ENCODE measurements around the gene NCL. TPM values are rescaled to one million over a fixed set of nuclear protein-coding genes. Genes with fewer than 3 reads are reported as not detected.
"Not testable (repeated sequence)": the region's sequence is repeated elsewhere in the genome, so short reads cannot be mapped to it uniquely, and the experiment has no call there.

Gene NCL
- polyA plus RNA-seq, 4 donors = 951 to 1,193 (median 1,013) TPM

DNA sequence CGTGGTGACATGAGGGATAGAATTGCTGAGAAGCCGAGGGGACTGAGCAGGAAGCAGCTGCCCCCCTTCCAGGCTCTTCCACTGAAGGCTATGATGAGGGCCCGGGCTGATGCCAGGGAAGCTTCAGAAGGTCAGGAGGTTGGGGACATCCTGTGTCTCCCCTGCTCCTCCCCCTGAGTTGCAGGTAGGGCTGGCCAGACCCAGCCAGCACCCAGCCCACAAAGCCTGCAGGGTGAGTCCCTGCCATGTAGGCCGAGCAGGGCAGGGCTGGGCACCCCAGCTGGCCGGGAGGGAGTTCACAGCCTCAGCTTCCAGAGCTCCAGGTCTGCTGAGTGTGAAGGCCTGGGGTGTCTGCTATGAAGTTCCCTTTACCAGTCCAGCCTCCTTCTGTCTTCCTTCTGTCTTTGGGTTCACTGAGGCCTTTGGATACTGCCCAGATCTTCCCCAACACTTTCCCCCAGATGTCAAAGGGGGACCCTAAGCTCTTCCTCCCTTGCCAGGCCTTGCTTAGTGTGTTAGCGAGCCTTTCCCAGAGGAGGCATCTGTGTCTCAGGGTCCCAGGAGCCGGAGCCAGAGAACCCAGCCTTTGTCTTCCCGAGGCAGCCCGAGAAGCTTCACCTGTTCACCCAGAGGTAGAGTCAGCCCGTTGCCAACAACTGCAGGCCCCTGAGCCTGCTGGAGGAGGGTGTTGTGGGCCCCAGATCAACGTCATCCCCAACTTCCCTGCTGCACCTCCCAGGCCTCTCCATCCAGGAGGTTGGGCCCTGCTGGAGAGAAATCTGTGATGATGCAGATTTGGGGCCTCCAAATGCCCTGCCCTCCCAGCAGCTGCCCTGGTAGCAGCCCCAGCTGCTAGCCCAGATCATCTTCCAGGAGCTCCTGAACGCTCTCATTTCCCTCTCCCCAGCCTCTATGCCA, 3.6 kb upstream of the NCL start:
- DNase-seq (ENCODE audit: low read depth in 4 of 4, low spot score in 2 of 4) = no peak

DNA sequence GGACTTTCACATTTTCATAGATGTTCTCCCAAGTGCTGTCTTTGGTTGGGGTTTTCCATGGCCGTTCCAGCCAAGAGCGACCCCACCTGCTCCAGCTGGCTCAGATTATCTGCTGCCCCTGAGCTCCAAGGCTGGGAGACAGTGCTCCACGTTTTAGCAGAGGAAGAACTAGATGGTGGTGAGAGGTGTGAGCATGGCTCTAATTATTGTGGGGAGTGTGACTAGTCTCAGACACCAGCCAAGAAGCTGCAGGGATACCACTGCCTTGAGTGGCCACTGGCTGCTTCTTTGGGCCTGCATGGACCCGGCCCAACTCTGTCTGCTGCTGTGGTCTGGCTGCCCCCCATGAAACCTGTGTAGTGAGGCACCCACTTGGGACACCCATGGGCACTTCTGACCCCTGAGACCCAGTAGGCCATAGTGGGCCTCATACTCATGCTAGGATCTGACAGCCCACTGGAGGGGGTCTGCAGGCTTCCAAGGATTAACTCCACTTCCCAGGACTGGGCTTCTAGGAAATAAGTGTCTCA, 2.8 kb upstream of the NCL start:
- DNase-seq (ENCODE audit: low read depth in 4 of 4, low spot score in 2 of 4) = no peak

DNA sequence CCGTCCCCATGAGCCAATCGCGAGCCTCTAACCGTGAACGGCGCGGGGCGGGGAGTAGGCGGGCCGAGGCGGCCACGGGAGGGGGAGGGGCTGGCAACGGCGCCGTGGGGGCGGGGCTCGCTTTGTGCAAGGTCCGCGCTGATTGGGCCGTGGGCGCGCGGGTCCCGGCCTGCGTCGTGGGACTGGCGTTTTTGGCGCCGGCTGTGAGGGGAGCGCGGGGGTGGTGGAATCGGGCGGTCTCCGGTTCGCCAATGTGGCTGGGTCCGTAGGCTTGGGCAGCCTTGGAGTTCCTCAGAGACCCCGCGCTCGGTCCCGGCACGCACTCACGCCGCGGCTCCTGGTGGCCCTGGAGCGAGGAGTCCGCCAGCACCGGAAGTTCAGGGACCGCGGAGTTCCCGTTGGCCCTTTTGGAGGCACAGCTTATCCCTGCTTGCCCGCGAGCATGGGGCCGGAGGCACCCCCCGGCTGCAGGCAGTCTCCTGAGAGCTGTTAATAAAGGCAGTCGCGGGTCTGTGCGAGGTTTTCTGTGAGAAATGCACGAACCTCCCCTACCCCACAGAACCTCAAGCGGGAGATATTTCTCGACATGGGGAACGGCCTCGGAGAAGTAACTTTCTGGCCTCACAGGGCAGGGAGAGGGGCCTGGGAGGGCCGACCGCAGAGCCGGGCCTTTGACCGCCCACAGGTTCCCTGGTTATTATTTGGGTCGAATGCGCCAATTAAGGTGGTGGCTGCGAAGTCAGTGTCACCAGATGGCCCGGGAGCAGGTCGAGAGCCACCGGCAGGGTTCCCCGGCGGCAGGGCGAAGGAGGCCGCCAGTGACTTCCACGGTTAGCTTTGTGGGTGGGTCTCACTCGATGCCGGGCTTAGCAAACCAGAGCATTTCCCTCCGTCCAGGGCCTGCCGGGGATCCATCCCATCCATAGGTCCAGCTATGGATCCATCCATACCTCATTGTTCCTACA, 574 bp upstream of the NCL start:
- peak; percentile 90 to 95 (median 92) for DNase-seq (ENCODE audit: low read depth in 4 of 4, low spot score in 2 of 4)

DNA sequence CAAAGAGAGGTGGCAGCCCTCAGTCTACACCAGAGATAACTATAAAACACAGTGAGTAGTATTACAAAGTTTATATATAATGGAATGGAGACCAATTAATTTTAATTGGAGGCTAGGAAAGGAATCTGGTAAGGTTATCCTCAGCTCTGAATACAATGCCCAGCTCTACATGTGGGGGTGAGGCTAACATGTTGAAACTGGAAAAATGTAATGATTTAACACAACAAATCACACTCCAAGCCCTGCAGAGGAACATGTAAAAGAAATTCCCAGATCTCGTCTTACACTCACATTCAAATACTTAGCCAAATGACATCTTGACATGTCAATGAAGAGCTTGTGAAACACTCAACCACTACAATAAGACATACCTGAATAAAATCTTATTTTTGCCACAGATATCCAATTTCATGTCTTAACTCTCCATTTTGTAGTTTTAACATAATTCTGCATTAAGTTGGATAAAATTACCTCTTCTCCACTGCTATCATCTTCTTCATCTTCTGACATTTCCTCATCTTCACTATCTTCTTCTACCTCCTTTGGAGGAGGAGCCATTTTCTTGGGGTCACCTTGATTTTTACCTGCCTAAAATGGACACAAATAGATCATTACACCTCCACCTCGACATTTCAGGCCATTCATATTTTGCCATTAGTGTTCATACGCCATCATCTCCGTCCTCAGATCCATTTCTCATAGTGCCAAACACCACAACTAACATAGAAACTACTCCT, 1.4 kb downstream of the NCL start:
- no peak for DNase-seq (ENCODE audit: low read depth in 4 of 4, low spot score in 2 of 4)

DNA sequence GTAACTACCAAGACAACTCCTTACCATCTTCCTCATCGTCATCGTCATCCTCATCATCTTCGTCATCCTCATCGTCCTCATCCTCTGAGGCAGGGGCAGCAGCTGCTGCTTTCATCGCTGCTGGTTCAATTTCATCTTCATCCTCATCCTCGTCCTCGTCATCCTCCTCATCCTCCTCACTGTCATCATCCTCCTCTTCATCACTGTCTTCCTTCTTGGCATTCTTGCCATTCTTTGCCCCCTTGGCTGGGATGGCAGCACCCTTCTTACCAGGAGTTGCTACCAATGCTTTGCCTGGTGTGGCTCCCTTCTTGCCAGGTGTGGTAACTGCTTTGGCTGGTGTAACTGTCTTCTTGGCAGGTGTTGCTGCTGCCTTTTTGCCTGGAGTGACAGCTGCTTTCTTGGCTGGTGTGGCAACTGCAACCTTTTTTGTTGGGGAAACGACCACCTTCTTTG, 2.7 kb downstream of the NCL start:
- no peak for DNase-seq (ENCODE audit: low read depth in 4 of 4, low spot score in 2 of 4)

DNA sequence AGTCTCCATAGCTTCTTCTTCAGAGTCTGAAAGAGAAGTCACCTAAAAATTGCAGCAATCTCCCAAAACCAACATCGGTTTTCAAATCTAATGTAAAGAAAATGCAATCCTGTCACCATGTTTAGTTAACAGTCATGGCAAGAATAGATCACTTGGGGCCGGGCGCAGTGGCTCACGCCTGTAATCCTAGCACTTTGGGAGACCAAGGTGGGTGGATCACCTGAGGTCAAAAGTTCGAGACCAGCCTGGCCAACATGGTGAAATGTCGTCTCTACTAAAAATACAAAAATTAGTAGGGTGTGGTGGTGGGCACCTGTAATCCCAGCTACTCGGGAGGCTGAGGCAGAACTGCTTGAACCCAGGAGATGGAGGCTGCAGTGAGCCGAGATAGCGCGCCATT, 3.4 kb downstream of the NCL start:
- not testable (repeated sequence) for DNase-seq (ENCODE audit: low read depth in 4 of 4, low spot score in 2 of 4)

DNA sequence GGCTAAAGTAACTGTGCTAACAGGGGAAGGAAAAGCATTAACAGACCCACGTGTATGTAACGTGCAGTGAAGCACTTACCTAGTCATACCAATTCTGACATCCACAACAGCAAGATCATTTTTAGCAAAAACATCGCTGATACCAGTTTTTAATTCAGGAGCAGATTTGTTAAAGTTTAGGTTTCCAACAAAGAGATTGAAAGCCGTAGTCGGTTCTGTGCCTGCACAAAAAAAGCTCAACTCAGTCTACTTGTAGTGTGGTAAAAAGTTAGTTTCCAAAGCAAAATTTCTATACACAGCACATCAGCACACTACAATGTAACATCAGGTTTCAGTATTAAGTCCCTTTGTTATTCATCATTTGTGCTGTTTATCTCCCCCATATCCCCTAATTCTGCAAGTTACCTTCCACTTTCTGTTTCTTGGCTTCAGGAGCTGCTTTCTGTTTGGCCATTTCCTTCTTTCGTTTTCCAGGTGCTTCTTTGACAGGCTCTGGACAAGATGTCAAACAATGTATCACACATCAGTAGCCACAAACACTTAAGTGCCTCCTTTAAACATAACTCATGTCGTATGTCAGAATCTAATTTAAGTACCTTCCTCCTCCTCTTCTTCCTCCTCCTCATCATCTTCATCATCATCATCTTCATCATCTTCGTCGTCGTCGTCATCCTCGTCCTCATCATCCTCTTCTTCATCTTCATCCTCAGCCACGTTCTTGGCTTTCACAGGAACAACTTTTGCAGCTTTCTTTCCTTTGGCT, 4.0 kb downstream of the NCL start:
- no peak for DNase-seq (ENCODE audit: low read depth in 4 of 4, low spot score in 2 of 4)

DNA sequence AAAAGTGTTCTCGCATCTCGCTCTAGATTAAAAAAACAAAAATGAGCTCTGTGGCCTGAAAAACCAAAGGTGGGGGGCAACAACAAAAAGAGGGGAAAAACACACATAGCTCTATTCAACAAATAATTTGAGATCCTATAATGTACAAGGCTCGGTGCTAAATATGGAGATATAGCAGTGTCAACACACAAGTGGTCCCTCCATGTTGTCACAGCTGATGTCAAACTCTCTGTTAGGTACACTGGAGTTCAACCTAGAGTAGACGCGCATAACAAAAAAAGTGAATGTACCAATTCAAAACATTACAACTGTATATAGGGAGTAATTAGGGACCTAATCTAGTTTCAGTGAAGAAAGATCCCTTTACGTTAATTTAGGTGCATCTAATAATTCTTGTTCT, 5.9 kb downstream of the NCL start:
- no peak for DNase-seq (ENCODE audit: low read depth in 4 of 4, low spot score in 2 of 4)

DNA sequence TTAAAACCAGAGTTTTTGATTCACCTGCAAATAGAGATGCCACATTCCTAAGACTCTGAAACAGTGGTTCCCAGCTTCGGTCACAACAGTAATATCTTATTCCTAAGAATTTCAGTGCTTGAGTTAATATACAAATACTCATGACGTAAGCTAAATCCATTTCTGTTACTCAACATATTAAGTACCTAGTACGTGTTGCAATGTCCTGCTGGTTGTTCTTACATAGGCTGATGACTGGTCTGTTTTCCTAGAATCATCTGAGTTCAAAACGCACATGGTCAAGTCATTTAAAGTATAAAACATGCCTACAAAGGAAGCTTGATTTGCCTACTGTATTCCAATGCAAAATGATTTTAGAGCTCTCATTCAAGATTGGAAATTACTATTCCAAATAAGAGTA, 7.2 kb downstream of the NCL start:
- DNase-seq (ENCODE audit: low read depth in 4 of 4, low spot score in 2 of 4) = no peak

DNA sequence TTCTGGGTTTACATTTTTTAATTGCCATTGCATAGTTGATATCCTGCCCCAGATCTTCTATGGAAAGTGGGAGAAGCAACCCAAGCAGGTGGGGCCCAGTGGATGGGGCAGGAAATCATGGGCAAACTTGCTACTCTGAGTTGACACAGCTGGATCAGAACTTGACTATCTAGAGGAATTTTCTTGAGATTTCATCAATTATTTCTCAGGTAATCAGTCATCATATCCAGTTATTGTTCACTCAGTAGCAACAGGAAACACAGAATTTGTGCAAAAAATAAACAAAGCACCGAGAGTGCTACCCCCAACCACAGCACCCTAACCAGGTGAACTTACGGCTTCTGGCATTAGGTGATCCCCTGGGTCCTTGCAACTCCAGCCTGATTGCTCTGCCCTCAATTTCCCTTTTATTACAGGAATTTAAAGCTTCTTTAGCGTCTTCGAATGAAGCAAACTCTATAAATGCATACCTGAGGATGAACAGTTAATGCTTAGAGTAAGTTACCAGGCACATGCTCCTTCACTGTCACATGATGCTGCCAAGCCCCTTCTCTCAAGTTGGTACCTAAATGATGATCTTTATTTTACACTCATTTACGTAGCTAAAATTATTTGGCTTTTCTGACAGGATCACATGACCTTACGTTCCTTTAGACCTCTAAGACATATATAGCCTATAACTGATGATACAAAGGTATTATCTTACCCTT, 7.8 kb downstream of the NCL start:
- DNase-seq (ENCODE audit: low read depth in 4 of 4, low spot score in 2 of 4) = no peak

DNA sequence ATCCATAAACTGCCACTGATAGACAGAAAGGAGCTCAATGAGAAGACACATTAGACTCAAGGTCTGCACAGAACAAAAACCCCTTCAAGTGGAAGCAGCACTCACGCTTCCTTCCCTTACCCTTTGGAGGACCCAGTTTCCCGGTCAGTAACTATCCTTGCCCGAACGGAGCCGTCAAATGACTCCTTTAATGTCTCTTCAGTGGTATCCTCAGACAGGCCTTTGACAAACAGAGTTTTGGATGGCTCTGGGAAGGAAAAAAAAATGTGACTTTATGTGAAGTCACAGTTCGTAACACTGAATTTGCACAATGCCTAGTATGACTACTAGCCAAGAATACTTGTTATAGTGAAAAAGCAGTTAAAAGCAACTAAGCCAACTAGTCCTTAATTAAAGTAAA, 8.4 kb downstream of the NCL start:
- no peak for DNase-seq (ENCODE audit: low read depth in 4 of 4, low spot score in 2 of 4)

DNA sequence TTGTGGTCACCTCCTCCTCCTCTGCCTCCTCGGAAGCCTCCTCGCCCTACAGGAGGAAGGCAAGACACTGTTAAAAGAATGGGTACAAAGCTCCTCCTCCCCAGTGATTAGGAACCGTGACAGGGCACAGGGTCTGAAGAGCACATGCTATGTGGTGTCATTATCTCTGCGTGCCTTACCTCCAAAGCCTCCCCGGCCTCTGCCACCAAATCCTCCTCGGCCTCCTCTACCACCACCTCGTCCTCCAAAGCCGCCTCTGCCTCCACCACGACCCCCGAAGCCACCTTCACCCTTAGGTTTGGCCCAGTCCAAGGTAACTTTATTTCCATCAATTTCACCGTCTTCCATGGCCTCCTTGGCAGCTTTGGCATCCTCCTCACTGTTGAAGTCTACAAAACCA, 9.1 kb downstream of the NCL start:
- no peak for DNase-seq (ENCODE audit: low read depth in 4 of 4, low spot score in 2 of 4)

DNA sequence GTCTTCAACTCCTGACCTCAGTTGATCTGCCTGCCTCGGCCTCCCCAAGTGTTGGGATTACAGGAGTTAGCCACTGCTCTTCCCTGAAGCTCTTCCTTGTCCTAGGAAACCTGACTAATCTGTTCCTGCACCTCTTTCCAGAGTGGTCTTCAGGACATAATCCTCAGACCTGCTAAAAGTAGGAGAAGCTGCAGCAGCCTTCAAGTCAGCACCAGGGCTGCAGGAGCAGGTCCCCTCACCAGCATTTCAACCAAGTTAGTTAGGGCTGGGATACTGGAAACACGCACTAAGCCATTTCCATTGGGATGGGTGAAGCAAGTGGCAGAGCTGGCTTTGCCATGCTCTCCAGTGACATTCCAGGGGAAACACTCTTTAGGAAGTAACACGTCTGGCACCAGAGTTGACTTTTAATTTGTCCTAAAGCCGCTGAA, 9.9 kb downstream of the NCL start:
- no peak for DNase-seq (ENCODE audit: low read depth in 4 of 4, low spot score in 2 of 4)

DNA sequence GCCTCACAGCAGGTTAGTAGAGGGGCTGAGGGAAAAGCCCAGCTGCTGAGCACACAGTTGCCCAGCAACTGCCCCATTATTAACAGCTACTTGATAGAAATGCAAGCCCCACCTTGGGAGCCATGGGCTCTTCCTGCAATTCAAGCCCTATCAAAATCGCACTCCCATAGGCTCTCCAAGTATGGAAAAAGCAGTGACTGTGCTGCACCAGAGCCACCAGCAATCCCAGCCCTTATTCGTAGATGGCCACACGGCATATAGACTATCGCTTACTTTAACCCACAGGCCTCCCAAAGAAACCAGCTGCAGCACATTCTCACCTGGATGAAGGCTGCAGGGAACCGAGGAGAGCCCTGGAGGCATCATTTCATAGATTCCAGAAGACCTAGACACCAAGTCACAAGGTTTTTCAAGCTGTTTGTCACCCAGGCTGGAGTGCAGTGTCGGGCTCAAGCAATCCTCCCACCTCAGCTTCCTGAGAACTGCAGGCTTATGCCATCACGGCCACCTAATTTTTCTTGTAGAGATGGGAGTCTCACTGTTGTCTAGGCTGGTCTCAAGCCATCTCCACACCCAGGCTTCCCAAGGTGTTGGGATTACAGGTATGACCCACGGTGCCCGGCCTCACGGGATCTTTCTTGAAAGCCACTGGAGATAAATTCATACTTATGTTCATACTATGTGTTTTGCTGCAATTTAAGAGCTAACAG, 11.3 kb downstream of the NCL start:
- DNase-seq (ENCODE audit: low read depth in 4 of 4, low spot score in 2 of 4) = no peak

DNA sequence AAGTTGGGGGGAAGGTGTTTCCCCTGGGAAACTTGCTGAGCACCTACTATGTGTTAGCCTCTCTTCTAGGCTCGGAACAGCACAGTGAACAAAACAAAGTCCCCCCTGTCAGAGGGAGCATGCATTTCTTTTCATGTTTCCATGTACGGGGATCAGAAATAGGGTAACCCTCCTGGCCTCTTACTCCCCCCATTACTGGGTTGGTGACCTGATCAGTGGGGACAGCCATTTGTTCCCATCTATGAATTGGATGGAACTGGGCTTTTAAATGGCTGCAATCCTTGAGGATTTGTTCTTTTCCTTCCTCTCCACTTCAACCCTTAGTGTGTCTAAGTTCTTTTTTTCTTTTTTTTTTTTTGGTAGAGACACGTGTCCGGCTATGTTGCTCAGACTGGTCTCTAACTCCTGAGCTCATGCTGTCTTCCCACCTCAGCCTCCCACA, 13.7 kb downstream of the NCL start:
- DNase-seq (ENCODE audit: low read depth in 4 of 4, low spot score in 2 of 4) = no peak

DNA sequence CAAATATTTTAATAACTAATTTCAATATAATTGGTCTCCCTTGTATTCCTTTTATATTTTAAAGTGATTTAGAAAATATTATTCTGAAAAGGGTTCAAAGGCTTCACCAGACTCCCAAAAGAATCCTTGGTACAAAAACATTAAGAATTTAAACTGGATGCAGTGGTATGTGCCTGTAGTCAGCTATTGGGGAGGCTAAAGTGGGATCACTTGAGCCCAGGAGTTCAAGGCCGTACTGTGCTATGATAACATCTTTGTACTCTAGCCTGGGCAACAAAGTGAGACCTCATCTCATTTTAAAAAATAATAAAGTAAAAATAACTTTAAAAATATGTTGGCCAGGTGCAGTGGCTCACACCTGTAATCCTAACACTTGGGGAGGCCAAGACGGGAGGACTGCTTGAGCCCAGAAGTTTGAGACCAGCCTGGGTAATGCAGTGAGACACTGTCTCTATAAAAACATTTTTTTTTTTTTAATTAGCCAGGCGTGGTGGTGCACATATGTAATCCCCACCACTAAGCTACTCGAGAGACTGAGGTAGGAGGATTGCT, 14.7 kb downstream of the NCL start:
- no peak for DNase-seq (ENCODE audit: low read depth in 4 of 4, low spot score in 2 of 4)

DNA sequence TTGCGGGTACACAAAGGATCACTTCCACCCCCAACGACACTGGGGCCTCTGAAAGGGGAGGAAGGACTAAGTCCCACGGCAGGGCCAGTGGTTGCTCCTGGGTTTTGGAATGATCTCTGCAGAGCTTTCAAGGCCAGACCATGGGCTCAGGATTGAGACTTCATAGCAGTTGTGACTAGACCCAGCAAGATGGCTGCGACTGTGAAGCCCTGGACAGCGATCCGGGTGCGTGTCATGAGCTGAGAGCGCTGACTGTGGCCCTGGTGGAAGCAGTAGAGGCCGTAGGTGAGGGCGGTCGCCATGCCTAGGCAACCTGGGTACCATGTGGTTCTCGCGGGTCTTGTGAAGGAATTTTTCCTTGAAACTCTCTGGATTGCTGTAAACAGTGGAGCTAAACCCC, 27.3 kb downstream of the NCL start:
- DNase-seq (ENCODE audit: low read depth in 4 of 4, low spot score in 2 of 4) = no peak

DNA sequence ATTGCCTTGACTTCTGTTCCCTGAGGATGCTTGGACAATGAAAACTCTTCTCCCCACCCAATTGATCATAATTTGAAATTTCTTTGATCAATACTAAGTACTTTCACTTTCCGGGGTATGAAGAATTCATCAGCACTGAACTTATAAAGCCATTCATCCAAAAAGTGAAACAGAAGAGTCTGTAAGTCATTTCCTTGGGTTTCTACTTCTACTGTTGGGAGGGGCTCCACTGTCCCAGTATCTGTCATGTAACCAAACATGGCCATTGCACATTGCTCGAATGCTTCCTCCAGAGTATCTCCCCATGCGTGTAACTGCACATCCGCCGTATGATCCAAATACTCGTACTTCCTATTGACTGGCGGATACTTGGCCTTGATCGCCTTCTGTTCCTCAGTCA, 30.3 kb downstream of the NCL start:
- DNase-seq (ENCODE audit: low read depth in 4 of 4, low spot score in 2 of 4) = no peak

Data from left renal cortex interstitium (tissue), 4 donors.